H1 (cell line): ENCODE results near the gene AMH. TPM values are rescaled to one million over a fixed set of nuclear protein-coding genes. Genes with fewer than 3 reads are reported as not detected.

Experiments used
- CTCF ChIA-PET: fragments of 300-600 bp; sonication (Branson Sonifier 250); formaldehyde crosslinking; loops from one replicate; lab custom pipeline; 2021; ENCODE audit not compliant: partially characterized antibody; lab: Charles Lee
- POLR2A ChIA-PET: fragments of 300-600 bp; sonication (Branson Sonifier 250); formaldehyde crosslinking; loops from one replicate; lab custom pipeline; 2021; ENCODE audit warnings: inconsistent platforms; ENCODE audit not compliant: partially characterized antibody; lab: Charles Lee
- DNase-seq, 2 experiments: peaks; one replicate each; pipeline versions ENCODE4 v3.0.0 to v3.0.0-alpha.2; 2010 to 2022; ENCODE audit warnings: low spot score in 2 of 2, low read depth in 1 of 2, mixed read lengths in 1 of 2
- FAIRE-seq: peaks from 2 replicates; lab custom pipeline; 2011; peaks lifted over from hg19 to GRCh38; lab: Jason Lieb, UNC
- H2AFZ ChIP-seq: 2 replicates; pipeline ENCODE4 v1.8.1; 2012; ENCODE audit warnings: low read length, inconsistent platforms
- H2AK5ac ChIP-seq: 2 replicates; pipeline ENCODE4 v1.6.1; 2013; ENCODE audit warnings: low read depth, low read length
- H2BK120ac ChIP-seq: replicated peaks from 2 replicates; pipeline ENCODE3; 2013; ENCODE audit warnings: low read depth, low read length, inconsistent platforms
- H2BK12ac ChIP-seq: 2 replicates; pipeline ENCODE4 v1.6.1; 2013; ENCODE audit warnings: low read depth, low read length
- H2BK15ac ChIP-seq: 2 replicates; pipeline ENCODE4 v1.6.1; 2013; ENCODE audit warnings: low read length
- H2BK20ac ChIP-seq: 2 replicates; pipeline ENCODE4 v1.6.1; 2013; ENCODE audit warnings: low read length
- H2BK5ac ChIP-seq: 2 replicates; pipeline ENCODE4 v1.6.1; 2013; ENCODE audit warnings: low read depth, low read length
- H3K14ac ChIP-seq: 2 replicates; pipeline ENCODE4 v1.6.1; 2013; ENCODE audit warnings: inconsistent platforms; ENCODE audit not compliant: insufficient read length
- H3K18ac ChIP-seq: 2 replicates; pipeline ENCODE4 v1.6.1; 2013; ENCODE audit warnings: low read length; ENCODE audit errors: extremely low read depth
- H3K23ac ChIP-seq: 2 replicates; pipeline ENCODE4 v1.6.1; 2013; ENCODE audit warnings: inconsistent platforms; ENCODE audit not compliant: insufficient read length
- H3K23me2 ChIP-seq: 2 replicates; pipeline ENCODE4 v1.6.1; 2013; ENCODE audit warnings: low read depth, low read length
- H3K27ac ChIP-seq: 2 replicates; pipeline ENCODE4 v1.6.1; 2011; ENCODE audit warnings: low read depth, low read length, inconsistent platforms
- H3K27me3 ChIP-seq, 4 experiments: replicated peaks in 1 of 4; 1 replicate in 1 of 4; 2 replicates in 3 of 4; pipeline versions ENCODE4 v1.6.1 to v1.8.1; 2011 to 2013; ENCODE audit warnings: low read length in 3 of 4, mild to moderate bottlenecking in 3 of 4, inconsistent platforms in 2 of 4, mixed read lengths in 2 of 4, moderate library complexity in 1 of 4; ENCODE audit not compliant: control insufficient read depth in 3 of 4, insufficient read depth in 3 of 4; ENCODE audit errors: extremely low read depth in 1 of 4
- H3K36me3 ChIP-seq, 4 experiments: 2 replicates each; pipeline versions ENCODE4 v1.6.1 to v1.8.1; 2011 to 2013; ENCODE audit warnings: mild to moderate bottlenecking in 4 of 4, low read length in 3 of 4, moderate library complexity in 2 of 4, control low read depth in 1 of 4, inconsistent platforms in 1 of 4; ENCODE audit not compliant: insufficient read depth in 4 of 4, control insufficient read depth in 2 of 4
- H3K4ac ChIP-seq: replicated peaks from 2 replicates; pipeline ENCODE3; 2013; ENCODE audit warnings: low read length, low read depth, mixed read lengths, inconsistent platforms; ENCODE audit not compliant: insufficient read length
- H3K4me1 ChIP-seq, 4 experiments: replicated peaks in 1 of 4; 1 replicate in 1 of 4; 2 replicates in 3 of 4; pipeline versions ENCODE4 v1.6.1 to v1.8.1; 2011 to 2013; ENCODE audit warnings: low read length in 3 of 4, inconsistent platforms in 2 of 4, mixed read lengths in 1 of 4; ENCODE audit not compliant: insufficient read depth in 4 of 4, control insufficient read depth in 3 of 4
- H3K4me2 ChIP-seq, 2 experiments: 2 replicates each; pipeline versions ENCODE4 v1.6.1 to v1.8.1; 2011 to 2013; ENCODE audit warnings: low read depth in 2 of 2, low read length in 2 of 2, control low read depth in 1 of 2, inconsistent platforms in 1 of 2, mild to moderate bottlenecking in 1 of 2; ENCODE audit not compliant: insufficient read depth in 1 of 2
- H3K4me3 ChIP-seq, 4 experiments: fragments of 200-600, 300-600 bp in 1 of 4; sonication (generic), shearing (Covaris generic), sonication (Bioruptor Twin) in 1 of 4; 2 replicates each; pipeline versions ENCODE4 v1.5.1 to v1.8.1; 2011 to 2016; ENCODE audit warnings: low read length in 4 of 4, low read depth in 3 of 4, control low read depth in 2 of 4, inconsistent platforms in 2 of 4, mild to moderate bottlenecking in 2 of 4, mixed read lengths in 1 of 4, moderate library complexity in 1 of 4; ENCODE audit not compliant: insufficient read depth in 2 of 4; ENCODE audit errors: extremely low read depth in 1 of 4
- H3K56ac ChIP-seq: replicated peaks from 2 replicates; pipeline ENCODE3; 2013; ENCODE audit warnings: low read depth, mild to moderate bottlenecking, mixed read lengths, low read length, inconsistent platforms; ENCODE audit not compliant: insufficient read length
- H3K79me1 ChIP-seq: 2 replicates; pipeline ENCODE4 v1.6.1; 2013; ENCODE audit warnings: low read depth, low read length, control low read depth
- H3K79me2 ChIP-seq, 2 experiments: 2 replicates each; pipeline versions ENCODE4 v1.6.1 to v1.8.1; 2012 to 2013; ENCODE audit warnings: low read length in 2 of 2, mild to moderate bottlenecking in 2 of 2, inconsistent platforms in 1 of 2; ENCODE audit not compliant: insufficient read depth in 2 of 2, control insufficient read depth in 1 of 2
- H3K9ac ChIP-seq, 4 experiments: replicated peaks in 1 of 4; 1 replicate in 1 of 4; 2 replicates in 3 of 4; pipeline versions ENCODE4 v1.6.1 to v1.8.1; 2011 to 2013; ENCODE audit warnings: low read depth in 3 of 4, low read length in 3 of 4, control low read depth in 2 of 4, mild to moderate bottlenecking in 2 of 4, moderate library complexity in 2 of 4, inconsistent platforms in 1 of 4; ENCODE audit errors: extremely low read depth in 1 of 4
- H3K9me3 ChIP-seq, 2 experiments: 2 replicates each; pipeline versions ENCODE4 v1.6.1 to v1.8.1; 2012 to 2013; ENCODE audit warnings: mild to moderate bottlenecking in 2 of 2, moderate library complexity in 2 of 2, control low read depth in 1 of 2, inconsistent platforms in 1 of 2, low read depth in 1 of 2, low read length in 1 of 2, mixed read lengths in 1 of 2; ENCODE audit not compliant: insufficient read depth in 2 of 2
- H4K20me1 ChIP-seq, 2 experiments: replicated peaks in 1 of 2; 2 replicates each; pipeline versions ENCODE3 to v1.8.1; 2011 to 2013; ENCODE audit warnings: inconsistent platforms in 2 of 2, low read length in 2 of 2, mild to moderate bottlenecking in 1 of 2; ENCODE audit not compliant: insufficient read depth in 2 of 2, control insufficient read depth in 1 of 2
- H4K5ac ChIP-seq: 2 replicates; pipeline ENCODE4 v1.6.1; 2013; ENCODE audit warnings: low read length, low read depth, mixed read lengths, inconsistent platforms; ENCODE audit not compliant: insufficient read length
- H4K8ac ChIP-seq: 2 replicates; pipeline ENCODE4 v1.8.0; 2013; ENCODE audit warnings: mild to moderate bottlenecking, moderate library complexity, low read length, inconsistent platforms; ENCODE audit not compliant: insufficient read depth; ENCODE audit errors: extremely low read depth
- H4K91ac ChIP-seq: replicated peaks from 2 replicates; pipeline ENCODE3; 2013; ENCODE audit warnings: low read length, mixed read lengths, inconsistent platforms; ENCODE audit not compliant: insufficient read length
- BCL11A ChIP-seq, 2 experiments: IDR thresholded peaks; one replicate each; pipeline ENCODE4 v1.6.1; 2011; ENCODE audit warnings: low read depth in 2 of 2, low read length in 2 of 2, mild to moderate bottlenecking in 2 of 2
- EGR1 ChIP-seq: IDR thresholded peaks from 2 replicates; pipeline ENCODE4 v1.6.1; 2011; ENCODE audit warnings: low read depth, low read length, borderline replicate concordance
- EP300 ChIP-seq, 2 experiments: IDR thresholded peaks; 1 replicate in 1 of 2; 2 replicates in 1 of 2; pipeline ENCODE4 v1.6.1; 2011 to 2012; ENCODE audit warnings: low read depth in 2 of 2, low read length in 2 of 2, mild to moderate bottlenecking in 2 of 2, borderline replicate concordance in 1 of 2, inconsistent platforms in 1 of 2, moderate library complexity in 1 of 2
- KDM5A ChIP-seq: fragments of 200-600 bp; IDR thresholded peaks from 2 replicates; pipeline ENCODE4 v1.7.1; 2012; ENCODE audit warnings: mild to moderate bottlenecking, low read length, inconsistent platforms, mixed read lengths
- POLR2AphosphoS5 ChIP-seq: IDR thresholded peaks from 2 replicates; pipeline ENCODE4 v1.6.1; 2011; ENCODE audit warnings: low read depth, low read length
- SAP30 ChIP-seq: fragments of 300-600 bp; sonication (generic); IDR thresholded peaks from 2 replicates; pipeline ENCODE4 v1.7.1; 2012; ENCODE audit warnings: low read length, moderate library complexity, mild to moderate bottlenecking, inconsistent platforms; ENCODE audit not compliant: insufficient read depth, insufficient replicate concordance
- TAF7 ChIP-seq: optimal IDR thresholded peaks from 2 replicates; pipeline ENCODE3; 2011; ENCODE audit warnings: low read depth, mild to moderate bottlenecking, inconsistent platforms, low read length, moderate library complexity, borderline replicate concordance
- TBP ChIP-seq: IDR thresholded peaks from 2 replicates; pipeline ENCODE4 v1.6.1; 2011; ENCODE audit warnings: low read depth, low read length, improper control_type of control experiment
- WGBS, 2 experiments: shearing (Covaris generic) in 1 of 2; methylation state at CpG; one replicate each; pipeline versions ENCODE4 v1.1.6 to v1.1.7; 2013 to 2015; ENCODE audit warnings: low lambda C conversion rate in 2 of 2, mixed read lengths in 2 of 2, inconsistent platforms in 1 of 2, low coverage in 1 of 2, missing lambda C conversion rate in 1 of 2; ENCODE audit not compliant: insufficient replicate concordance in 2 of 2, insufficient coverage in 1 of 2, insufficient read length in 1 of 2; ENCODE audit errors: extremely low coverage in 1 of 2, missing lambda C conversion rate in 1 of 2; 5-methylcytosine and 5-hydroxymethylcytosine counted together
- polyA plus RNA-seq, 7 experiments: library from polyadenylated mRNA; depleted of rRNA in 3 of 7; stranded (reverse) in 5 of 7; unstranded in 2 of 7; fragments of >200 nt in 5 of 7; fragments of 200-250 nt in 2 of 7; gene quantifications; 1 replicate in 5 of 7; 2 replicates in 1 of 7; 4 replicates in 1 of 7; pipeline versions ENCODE4 v1.2.1 to v1.2.3, GENCODE V29; 2011 to 2013; ENCODE audit warnings: missing spikeins in 2 of 7, mixed read lengths in 2 of 7
- total RNA-seq: library from RNA; stranded (reverse); fragmentation: NEBNext Ultra II Directional; extraction: Animal tissue kit (Norgen Biotek cat#: 25700); gene quantifications from 2 replicates; pipeline ENCODE4 v1.2.1, GENCODE V29; 2021

The AMH gene
- total and polyA plus RNA-seq, 2 of the 8 experiments (the other 6 are each of a cell fraction or from before 2014, with no cell fraction given), result 10.5 to 15.4 TPM

DNA sequence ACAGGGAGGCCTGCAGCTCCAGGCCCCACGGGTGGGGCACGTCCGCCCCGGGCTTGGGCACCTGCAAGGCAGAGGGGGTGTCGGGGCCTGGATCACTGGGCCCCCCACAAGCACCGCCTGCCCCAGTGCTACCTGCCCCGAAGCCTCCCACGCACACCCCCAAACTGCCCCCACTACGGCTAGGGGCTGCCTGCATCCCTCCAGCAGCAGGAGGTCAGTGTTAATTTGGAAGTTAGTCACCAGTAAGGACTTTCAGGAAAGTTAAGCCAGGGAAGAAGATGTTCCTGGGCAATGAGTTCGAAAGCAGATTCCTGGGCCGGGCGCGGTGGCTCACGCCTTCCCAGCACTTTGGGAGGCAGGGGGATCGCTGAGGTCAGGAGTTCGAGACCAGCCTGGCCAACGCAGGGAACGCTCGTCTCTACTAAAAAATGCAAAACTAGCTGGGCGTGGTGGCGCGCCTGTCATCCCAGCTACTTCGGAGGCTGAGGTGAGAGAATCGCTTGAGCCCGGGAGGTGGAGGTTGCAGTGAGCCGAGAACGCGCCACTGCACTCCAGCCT, 27.4 kb downstream of the AMH start:
- Histone ChIP-seq H2BK12ac (no peak overlapping the region), H3K27ac (no peak overlapping the region), H4K20me1 (peaks cover 14 to 17% of the 10 kb centered on the region in 2 experiments), H3K4me2 (no peak overlapping the region), H4K8ac (no peak overlapping the region; the same call in 1 of the 2 replicates), H3K18ac (no peak overlapping the region), H3K4me3 (no peak overlapping the region), H2BK15ac (no peak overlapping the region), H3K23ac (no peak overlapping the region), H3K4me1 (peaks cover 0 to 13% (median 5%) of the 10 kb centered on the region in 4 experiments; a peak in 5 of 7 replicates), H2BK5ac (no peak overlapping the region), H3K36me3 (peaks cover 3 to 18% (median 8%) of the 10 kb centered on the region in 4 experiments; a peak in 5 of 8 replicates), H2BK20ac (no peak overlapping the region), H3K9ac (no peak overlapping the region), H2AFZ (no peak overlapping the region), H4K5ac (no peak overlapping the region), H3K56ac (no peak overlapping the region), H2AK5ac (no peak overlapping the region), H4K91ac (no peak overlapping the region), H3K79me1 (peaks cover 3% of the 10 kb centered on the region; the same call in 1 of the 2 replicates), H3K4ac (no peak overlapping the region), H3K14ac (no peak overlapping the region), H3K9me3 (no peaks in the 10 kb centered on the region), H3K23me2 (no peaks in the 10 kb centered on the region), H2BK120ac (no peak overlapping the region), H3K27me3 (no peaks in the 10 kb centered on the region), H3K79me2 (peaks cover 3 to 18% of the 10 kb centered on the region in 2 experiments; a peak in 3 of 4 replicates)
- ChIA-PET CTCF (interaction anchor here (0.6 to 6.2 kb wide), 18 partner anchors 9 to 257 kb away, joined by 3 to 106 read pairs (median 6); partner anchors contain the start of genes JSRP1 and PLEKHJ1), POLR2A (interaction anchor here (0.6 to 23.4 kb wide), 12 partner anchors 9 to 177 kb away, joined by 3 to 330 read pairs (median 4); partner anchors contain the start of genes AMH and JSRP1)
- no peak for TF ChIP-seq BCL11A (IDR thresholded peaks at IDR 0.05; ENCODE audit: low read depth in 2 of 2, low read length in 2 of 2)
- TF ChIP-seq KDM5A, result no peak
- TF ChIP-seq POLR2AphosphoS5, result no peak
- TF ChIP-seq TBP, result no peak
- no peak for TF ChIP-seq EGR1
- no peak for TF ChIP-seq TAF7
- no peak for TF ChIP-seq EP300 (IDR thresholded peaks at IDR 0.05; ENCODE audit: borderline replicate concordance in 1 of 2, low read depth in 2 of 2, low read length in 2 of 2)
- TF ChIP-seq SAP30, result no peak
- DNase-seq (no peak), FAIRE-seq (no peak)
- 89% methylated on average over 28 of the region's 28 CpGs; no CpG with 5 or more reads in 1 of the 2 experiments for WGBS, 2 experiments
